CD4-positive, alpha-beta T cell treated with Interleukin-1 beta for 1 hour (primary cell): ENCODE measurements around the gene DACT3.

Experiments
- DNase-seq, 2 donors: peaks; one replicate each; pipeline ENCODE4 v3.0.0-alpha.2; 2020 to 2022

The DACT3 gene, protein sequence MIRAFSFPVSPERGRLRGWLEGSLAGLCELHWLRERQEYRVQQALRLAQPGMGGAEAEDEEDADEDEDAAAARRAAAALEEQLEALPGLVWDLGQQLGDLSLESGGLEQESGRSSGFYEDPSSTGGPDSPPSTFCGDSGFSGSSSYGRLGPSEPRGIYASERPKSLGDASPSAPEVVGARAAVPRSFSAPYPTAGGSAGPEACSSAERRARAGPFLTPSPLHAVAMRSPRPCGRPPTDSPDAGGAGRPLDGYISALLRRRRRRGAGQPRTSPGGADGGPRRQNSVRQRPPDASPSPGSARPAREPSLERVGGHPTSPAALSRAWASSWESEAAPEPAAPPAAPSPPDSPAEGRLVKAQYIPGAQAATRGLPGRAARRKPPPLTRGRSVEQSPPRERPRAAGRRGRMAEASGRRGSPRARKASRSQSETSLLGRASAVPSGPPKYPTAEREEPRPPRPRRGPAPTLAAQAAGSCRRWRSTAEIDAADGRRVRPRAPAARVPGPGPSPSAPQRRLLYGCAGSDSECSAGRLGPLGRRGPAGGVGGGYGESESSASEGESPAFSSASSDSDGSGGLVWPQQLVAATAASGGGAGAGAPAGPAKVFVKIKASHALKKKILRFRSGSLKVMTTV

DNA sequence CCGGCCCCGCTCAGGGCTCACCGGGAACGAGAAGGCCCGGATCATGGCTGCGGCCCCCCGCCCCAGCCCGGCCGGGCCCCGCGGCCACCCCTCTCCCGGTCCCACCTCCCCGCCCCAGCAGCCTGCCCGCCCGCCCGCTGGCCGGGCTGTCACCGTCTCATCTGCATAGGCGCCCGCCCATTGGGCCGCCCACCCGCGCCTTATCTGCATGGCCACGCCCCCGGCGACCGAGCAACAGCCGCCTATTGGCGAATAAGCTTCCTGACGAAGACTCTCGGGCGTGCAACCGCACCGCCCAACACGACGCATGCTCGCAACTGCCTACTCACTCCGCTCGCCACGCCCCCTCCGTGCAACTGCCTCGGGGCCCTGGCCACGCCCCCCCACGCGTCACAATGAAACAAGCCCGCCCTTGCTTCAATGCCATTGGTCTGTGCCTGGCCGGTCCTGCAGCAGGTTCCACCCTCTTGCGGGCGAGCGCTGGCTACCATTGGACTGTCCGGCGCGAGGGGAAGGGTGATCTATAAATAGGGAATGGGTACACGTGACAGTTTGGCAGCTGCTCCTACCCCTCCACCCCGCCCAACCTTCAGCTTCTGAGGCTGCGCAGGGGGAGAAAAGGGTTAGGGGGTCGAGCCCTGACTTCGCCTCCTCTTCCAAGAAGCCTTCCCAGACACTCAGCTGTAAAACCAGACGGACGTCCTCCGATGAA is at the start of gene DACT3:
TSS of gene DACT3 (minus strand) at position 163 of the 712 bp plus-strand sequence. CDS start at position 45, 118 bp downstream.
- peak; percentile 100 for DNase-seq

DNA sequence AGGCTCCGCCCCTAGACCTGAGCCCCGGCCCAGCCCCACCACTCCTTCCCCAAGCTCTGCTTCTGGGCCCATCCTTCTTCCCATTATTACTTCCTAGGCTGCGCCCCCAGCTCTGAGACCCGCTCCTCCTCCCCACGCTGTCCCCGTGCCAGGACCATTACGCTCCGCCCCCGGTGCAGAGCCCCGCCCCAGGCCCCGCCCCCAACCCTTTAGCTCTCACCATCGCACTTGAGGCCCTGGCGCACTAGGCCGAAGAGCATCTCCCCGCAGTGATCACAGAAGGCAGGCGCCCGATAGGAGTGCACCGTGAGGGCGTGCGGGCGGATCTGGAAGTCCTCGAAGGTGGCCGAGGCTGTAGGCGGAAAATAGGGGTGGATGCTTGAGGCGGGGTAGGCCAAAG is 49.7 kb upstream of the DACT3 start:
- DNase-seq: no peak

- peak; percentile 77 to 85 for DNase-seq
These were observed 43.5 kb upstream of the DACT3 start for GRCh38 chr19:46704379-46705076.

DNA sequence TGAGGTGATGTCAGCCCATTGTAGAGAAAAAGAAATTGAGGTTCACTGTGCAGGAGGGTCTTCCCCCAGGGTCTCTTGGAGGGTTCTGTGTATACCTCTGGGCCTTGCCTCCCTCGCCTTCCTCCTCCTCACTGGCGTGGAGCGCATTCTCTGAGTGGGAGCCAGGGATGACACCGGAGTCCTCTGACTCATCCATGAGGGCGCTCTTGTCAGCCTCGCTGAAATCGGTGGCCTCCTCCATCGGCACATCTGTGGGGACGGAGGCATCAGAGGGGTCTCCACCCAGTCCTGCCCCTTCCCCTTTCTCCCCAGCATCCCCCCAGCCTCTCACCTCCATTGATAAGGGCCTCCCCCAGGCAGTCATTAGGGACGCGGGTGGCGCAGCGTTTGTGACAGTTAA is 39.7 kb upstream of the DACT3 start:
- no peak for DNase-seq

DNA sequence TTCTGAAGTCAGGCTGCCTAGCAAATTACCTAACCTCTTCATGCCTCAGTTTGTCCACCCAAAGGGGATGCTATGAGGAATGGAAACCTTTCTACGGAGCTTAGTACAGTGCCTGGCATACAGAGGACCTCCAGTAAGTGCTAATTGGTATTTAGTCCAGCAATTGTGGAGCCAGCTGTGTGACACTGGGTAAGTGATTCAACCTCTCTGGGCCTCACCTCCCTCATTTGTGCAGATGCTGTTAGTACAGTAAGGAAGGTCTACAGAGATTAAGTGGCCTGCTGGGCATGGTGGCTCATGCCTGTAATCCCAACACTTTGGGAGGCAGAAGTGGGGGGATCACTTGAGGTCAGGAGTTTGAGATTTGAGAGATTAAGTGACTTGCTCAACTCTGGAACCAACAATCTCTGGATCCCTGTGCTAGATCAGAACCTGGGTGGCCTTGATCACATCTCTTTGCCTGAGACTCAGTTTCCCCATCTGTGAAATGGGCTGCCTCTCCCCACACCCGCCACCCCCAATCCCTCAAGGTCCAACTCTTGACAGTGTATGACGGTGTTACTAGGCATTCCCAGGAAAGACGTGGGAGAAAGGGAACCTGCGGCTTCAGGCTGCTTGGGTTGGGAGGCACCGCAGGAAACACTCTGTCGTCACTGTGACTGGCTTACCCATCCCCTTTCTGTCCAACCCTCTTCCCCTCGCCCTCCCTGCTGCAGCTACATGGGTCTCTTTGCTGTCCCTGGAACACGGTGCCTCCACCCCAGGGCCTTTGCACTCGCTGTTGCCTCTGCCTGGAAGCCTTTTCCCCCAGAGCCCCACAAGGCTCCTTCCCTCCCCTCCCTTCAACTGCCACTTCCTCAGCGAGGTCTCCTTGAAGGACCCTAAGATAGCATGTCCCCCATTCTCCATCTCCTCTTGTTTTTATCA is 37.7 kb upstream of the DACT3 start:
- DNase-seq: no peak

GRCh38 chr19:46697204-46697960 is 36.4 kb upstream of the DACT3 start:
- peak; percentile 11 to 37 for DNase-seq

DNA sequence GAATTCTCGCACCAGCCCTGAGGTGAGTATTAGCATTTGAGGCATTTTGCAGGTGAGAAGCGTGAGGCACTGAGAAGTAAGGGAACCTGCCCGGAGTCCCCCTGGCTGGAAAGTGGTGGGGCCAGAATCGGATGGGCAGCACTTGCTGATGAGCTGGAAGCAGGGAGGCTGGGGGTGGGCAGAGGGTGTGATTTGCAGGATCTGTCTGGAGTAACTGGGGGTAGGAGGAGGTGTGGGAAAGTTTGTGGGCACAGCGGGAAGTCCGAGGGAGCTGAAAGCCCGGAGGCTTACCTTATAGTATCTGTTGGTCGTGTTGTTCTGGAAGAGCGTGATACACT is 35.9 kb upstream of the DACT3 start:
- DNase-seq: no peak

GRCh38 chr19:46696052-46696451 is 35.1 kb upstream of the DACT3 start:
- no peak for DNase-seq

GRCh38 chr19:46693760-46694159 is 32.8 kb upstream of the DACT3 start:
- no peak for DNase-seq

GRCh38 chr19:46692918-46693722 is 32.1 kb upstream of the DACT3 start:
- no peak for DNase-seq

DNA sequence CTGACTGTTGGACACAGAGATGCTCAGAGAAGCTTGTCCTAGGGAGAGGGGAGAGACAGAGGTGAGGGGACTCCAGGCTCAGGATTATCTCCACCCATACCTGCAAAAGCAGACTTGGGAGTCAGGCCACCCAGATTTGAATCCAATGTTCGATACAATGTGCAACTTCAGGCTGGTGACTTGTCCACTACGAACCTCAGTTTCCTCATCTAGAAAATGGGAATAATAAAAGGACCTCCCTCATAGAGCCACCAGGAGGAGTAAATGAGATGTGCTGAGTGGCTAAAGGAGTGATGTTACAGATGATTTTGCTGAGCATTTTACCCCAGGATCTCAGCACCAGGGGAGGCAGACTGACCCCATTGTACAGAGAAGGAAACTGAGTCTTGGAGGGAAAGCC is 31.0 kb upstream of the DACT3 start:
- no peak for DNase-seq

GRCh38 chr19:46691104-46691503 is 30.1 kb upstream of the DACT3 start:
- DNase-seq: no peak

DNA sequence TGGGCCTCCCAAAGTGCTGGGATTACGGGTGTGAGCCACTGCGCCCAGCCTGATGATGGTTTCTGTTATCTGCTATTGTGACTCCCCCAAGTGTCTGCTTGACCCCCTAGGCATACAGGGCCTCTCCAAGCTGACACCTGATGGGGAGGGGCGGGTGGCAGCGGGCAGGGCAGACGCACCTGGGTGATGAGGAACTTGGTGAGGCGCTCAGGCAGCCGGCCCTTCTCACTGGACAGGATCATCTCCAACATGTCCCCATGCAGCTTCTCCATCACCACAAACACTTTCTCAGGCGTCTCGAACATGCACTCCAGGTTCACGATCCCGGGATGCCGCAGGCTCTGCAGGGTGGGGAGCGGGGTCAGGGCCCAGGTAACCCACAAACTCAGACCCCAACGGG is 28.4 kb upstream of the DACT3 start:
- DNase-seq: no peak

DNA sequence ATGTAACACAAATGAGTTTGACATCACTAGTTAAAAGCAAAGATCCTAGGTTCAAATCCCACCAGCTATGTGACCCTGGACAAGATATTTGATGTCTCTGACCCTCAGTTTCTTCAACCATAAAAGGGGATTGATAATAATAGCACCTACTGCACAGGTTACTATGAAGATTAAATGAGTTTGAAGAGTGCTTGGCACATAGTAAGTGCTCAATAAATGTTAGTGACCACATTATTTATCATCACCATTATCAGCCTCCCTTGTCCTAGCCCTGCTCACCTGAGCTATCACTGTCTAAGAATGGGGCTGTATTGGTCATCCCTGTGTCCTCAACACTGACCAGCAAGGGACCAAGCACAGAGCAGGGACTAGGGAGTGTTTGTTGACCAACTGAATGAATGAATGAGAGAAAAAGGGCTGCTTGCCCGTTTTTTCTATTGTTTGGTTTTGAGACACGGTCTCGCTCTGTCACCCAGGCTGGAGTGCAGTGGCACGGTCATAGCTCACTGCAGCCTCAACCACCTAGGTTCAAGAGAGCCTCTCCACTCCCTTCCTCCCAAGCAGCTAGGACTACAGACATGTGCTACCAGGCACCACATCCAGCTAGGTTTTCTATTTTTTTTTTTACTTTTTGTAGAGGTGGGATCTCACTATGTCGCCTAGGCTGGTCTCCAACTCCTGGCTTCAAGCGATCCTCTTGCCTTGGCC is 26.6 kb upstream of the DACT3 start:
- no peak for DNase-seq

DNA sequence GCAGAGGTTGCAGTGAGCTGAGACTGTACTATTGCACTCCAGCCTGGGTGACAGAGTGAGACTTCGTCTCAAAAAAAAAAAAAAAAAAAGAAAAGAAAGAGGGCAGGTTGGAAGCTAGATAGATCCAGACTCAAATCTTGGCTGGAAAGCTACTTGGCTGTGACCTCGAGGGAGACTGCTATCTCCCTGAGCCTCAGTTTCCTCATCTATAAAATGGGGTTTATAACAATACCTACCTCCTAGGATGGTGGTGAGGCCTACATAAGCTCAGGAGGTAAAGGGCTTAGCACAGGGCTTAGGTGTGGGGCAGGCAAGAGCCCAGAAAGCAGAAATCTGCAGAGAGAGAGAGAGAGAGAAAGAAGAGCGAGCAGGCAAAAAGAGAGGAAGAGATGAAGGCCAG is 24.2 kb upstream of the DACT3 start:
- no peak for DNase-seq

DNA sequence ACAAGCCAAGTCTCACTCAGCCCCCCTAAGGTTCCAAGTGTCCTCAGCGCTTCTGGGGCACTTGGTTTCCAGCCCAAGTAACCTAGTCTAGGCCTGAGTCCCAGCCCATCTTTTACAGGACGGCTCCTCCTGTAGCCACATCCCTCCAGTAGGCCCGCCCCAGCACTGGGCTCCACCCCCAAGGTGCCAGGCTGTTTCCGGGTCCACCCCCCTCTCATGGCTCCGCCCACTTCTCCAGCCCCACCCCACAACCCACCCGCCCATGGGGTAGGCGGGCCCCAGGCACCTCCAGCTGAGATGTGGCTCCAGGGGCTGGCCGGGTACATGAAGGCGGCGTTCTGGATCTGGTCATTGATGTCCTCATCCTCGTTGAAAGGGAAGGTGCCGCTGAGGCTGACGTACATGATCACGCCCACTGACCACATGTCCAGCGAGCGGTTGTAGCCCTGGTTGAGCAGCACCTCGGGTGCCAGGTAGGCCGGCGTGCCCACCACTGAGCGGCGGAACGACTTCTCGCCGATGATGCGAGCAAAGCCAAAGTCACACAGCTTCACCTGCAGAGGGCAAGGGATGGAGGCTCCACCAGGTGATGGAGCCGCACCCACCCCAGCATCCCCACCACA is 17.2 kb upstream of the DACT3 start:
- peak; percentile 68 to 69 for DNase-seq

GRCh38 chr19:46674416-46675178 is 13.6 kb upstream of the DACT3 start:
- DNase-seq: no peak

- no peak for DNase-seq
These were observed 9.8 kb upstream of the DACT3 start for GRCh38 chr19:46670813-46671212.

GRCh38 chr19:46668662-46669061 is 7.7 kb upstream of the DACT3 start:
- DNase-seq: no peak
